Transverse colon (tissue), 4 donors: ENCODE results near the gene DIP2A.

ENCODE experiments used
- CTCF ChIP-seq, 5 experiments: fragments of 200-600 bp in 3 of 5; fragments of 450-650 bp in 2 of 5; sonication (generic) in 3 of 5; IDR thresholded peaks; 1 replicate in 2 of 5; 2 replicates in 3 of 5; pipeline ENCODE4 v1.5.1; 2016 to 2017; ENCODE audit warnings: antibody characterized with exemption in 5 of 5, inconsistent platforms in 3 of 5, mild to moderate bottlenecking in 2 of 5, moderate library complexity in 1 of 5
- EP300 ChIP-seq: sonication (generic); formaldehyde crosslinking; IDR thresholded peaks from one replicate; pipeline ENCODE4 v1.6.1; 2017; ENCODE audit warnings: antibody characterized with exemption, low read depth
- POLR2A ChIP-seq: fragments of 450-650 bp; IDR thresholded peaks from one replicate; pipeline ENCODE4 v1.6.1; 2016; ENCODE audit warnings: antibody characterized with exemption, mild to moderate bottlenecking, moderate library complexity
- POLR2AphosphoS5 ChIP-seq, 3 donors: sonication (generic); formaldehyde crosslinking; IDR thresholded peaks; one replicate each; pipeline ENCODE4 v1.6.1; 2016; ENCODE audit warnings: antibody characterized with exemption in 3 of 3

- no peak for TF ChIP-seq CTCF (IDR thresholded peaks at IDR 0.05)
- no peak for TF ChIP-seq POLR2AphosphoS5 (IDR thresholded peaks at IDR 0.05)
- no peak for TF ChIP-seq POLR2A
- TF ChIP-seq EP300, result no peak
Measured at GRCh38 chr21:46493828-46494227, 35.1 kb downstream of the DIP2A start.
